GM21528 (cell line): ENCODE measurements around the gene RNF144A.
"Not testable (repeated sequence)": the region's sequence is repeated elsewhere in the genome, so short reads cannot be mapped to it uniquely, and the experiment has no call there.

Experiments
- ATAC-seq: cut with Tn5 transposase; IDR thresholded peaks from one replicate; pipeline ENCODE4 v1.9.1; 2021; ENCODE audit warnings: mild to moderate bottlenecking, moderate library complexity; ENCODE audit not compliant: unreplicated experiment, low FRiP score

Gene RNF144A

DNA sequence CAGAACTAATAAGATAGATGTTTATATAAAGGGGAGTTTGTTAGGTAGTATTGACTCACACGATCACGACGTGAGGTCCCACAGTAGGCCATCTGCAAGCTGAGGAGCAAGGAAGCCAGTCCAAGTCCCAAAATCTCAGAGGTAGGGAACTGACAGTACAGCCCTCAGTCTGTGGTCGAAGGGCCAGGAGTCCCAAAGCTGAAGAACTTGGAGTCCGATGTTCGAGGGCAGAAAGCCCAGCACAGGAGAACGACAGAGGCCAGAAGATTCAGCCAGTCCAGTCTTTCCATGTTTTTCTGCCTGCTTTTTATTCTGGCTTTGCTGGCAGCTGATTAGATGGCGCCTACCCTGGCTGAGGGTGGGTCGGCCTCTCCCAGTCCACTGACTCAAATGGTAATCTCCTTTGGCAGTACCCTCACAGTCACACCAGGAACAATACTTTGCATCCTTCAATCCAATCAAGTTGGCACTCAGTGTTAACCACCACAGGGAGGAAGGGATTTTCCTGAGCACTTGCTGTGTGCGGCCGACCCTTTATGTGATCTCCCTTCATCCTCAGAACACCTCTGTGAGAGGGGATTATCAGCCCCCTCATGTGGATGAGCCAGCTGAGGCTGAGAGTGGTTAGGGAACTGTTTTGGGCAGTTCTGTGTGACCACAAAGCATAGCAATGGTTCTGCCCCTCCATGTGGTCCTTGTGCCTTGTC lies 78.3 kb downstream of the RNF144A start:
- no peak for ATAC-seq

GRCh38 chr2:6999211-6999877 lies 82.1 kb downstream of the RNF144A start:
- ATAC-seq = peak; percentile 89

GRCh38 chr2:7001395-7001794 lies 84.2 kb downstream of the RNF144A start:
- ATAC-seq = not testable (repeated sequence)

- ATAC-seq = no peak
Observed at GRCh38 chr2:7003895-7004294, 86.7 kb downstream of the RNF144A start.

DNA sequence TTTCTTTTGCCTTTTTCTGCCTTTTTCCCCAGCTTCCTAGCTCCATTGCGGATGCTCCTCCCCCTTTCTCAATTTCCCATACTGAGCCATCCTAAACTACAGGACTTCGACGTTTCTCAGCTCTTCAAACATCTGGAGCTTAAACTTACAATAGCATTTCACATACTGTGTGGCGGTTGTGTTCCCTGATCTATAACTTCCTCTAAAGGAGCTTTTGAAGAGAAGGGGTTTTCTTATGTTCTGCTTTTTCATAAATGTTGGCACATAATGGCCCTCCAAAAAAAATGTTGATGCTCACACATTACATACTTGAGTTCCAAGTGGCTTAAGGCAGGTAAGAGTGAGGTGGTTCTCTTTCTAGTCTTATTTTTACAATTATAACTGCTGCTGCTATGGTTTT lies 87.4 kb downstream of the RNF144A start:
- no peak for ATAC-seq

DNA sequence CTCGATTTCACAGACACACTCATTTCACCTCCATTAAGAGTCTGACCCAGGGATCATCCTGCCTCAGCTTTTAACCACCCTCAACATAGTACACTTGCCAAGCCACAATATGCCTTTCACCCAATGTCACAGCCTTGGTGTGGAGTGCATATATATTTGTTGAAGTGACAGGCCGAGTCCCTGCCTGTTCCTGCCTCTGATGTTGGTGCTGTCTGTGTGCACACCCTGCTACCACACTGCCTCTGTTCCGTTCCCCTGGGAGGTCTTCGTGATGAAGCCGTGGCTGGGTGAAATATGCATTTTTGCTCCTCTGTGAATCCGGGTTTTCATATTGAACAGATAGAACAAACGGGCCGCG lies 90.3 kb downstream of the RNF144A start:
- ATAC-seq = no peak

GRCh38 chr2:7007846-7008741 lies 90.9 kb downstream of the RNF144A start:
- no peak for ATAC-seq

GRCh38 chr2:7009207-7009911 lies 92.1 kb downstream of the RNF144A start:
- ATAC-seq = no peak

GRCh38 chr2:7010391-7011054 lies 93.3 kb downstream of the RNF144A start:
- no peak for ATAC-seq

DNA sequence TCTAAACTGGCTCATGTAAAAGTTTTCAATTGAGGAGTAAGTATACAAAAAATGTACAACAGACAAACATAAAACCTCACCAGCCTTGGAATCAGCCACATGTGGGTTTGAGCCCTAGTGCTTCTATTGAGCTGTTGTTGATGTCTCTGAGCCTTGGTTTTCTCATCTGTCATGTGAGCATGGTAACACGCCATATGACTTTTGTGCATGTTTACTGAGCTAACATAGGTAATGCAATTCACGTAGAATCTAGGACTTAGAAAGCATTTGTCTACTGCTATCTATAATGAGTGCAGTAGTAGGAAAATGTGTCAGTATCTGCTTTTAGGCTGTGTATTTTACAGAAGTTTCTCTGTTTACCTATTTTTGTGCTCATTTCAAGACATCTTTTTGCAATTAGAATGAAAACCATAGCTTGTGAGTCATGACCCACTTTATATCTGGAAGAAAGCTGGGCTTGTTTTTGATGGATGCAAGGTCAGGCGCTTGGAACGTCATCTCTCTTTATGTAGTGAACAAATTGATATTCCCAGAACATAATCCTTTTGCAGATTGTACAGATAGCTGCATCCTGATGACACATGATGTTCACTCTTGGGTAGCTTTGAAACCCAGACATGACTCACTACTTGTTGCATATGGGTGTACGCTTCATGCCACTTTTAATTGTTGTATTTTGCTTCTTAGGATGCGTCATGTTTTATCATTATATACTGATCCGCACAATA lies 94.3 kb downstream of the RNF144A start:
- ATAC-seq = no peak

DNA sequence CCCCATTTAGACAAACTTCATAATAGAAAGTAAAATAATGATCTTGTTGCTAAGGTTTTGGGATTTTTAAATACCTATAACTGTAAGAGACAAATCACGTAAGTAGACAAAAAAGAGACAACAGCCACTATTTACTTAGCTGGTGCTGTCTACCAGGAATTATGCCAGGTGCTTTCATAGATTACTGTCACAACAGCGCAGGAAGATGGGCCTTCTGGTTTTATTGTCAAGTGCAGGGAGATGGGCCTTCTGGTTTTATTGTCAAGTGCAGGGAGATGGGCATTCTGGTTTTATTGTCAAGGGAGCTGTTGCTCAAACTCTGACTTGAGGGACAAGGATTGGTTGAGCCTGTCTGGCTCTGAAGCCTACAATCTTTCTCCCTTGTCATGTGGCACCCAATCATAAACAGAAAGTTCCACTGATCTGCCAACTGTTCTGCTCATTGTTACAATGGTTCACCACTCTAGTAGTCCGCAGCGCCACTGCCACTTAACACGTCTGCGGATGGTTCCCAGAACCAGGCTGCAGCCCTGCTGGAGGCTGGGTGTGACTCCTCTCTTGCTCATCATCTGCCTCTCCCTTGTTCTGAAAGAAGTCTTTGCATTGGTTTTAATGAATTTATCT lies 95.0 kb downstream of the RNF144A start:
- no peak for ATAC-seq

DNA sequence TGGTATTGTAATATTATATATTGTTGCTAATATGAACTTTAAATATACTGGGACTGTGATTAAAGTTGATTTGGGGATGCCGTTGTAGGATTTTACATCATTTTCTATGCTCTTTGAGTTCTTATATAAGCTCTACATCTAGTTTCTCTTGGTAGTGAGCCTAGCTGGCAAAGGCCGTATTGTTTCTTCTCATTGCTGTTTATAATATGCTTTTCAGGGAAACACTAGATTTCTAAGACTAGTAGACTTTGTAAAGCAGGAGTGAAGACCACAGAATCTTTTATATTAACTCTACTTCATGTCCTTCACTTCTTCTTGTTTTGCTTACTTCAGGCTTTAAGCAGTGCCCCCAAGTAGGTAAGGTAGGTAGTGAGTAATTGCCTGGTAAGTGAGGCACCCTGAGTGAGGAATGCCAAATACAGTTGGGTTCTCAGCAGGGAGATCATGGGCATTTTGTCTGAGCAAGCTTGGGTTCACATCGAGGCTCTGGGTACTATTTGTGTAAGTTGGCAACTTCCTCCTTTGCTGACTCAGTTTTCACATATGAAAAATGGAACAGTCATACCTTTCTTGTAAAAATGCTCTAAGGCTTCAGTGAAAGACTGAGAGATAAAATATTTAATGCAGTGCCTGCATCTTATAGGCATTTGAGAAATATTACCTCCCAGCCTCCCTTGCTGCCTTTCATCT lies 96.4 kb downstream of the RNF144A start:
- no peak for ATAC-seq

DNA sequence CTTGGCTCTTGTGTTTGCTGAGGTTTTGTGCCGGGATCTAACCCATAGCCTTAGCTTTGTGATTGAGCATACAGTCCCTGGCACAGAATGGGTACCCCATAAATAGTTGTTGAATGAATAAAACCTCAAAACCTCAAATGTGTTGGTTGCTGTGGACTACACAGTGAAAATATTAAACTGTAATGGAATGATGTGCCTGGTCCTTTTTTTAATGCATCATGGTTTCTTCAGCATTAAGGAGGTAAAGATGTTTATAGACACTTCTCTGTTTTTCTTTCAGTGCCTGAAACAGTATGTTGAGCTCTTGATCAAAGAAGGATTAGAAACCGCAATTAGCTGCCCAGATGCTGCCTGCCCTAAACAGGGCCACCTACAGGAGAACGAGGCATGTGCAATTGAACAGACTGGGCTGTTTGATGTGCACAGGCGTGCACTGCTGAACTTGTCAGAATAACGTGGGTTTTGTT lies 97.0 kb downstream of the RNF144A start:
- ATAC-seq = no peak

GRCh38 chr2:7015007-7015950 lies 98.1 kb downstream of the RNF144A start:
- no peak for ATAC-seq

DNA sequence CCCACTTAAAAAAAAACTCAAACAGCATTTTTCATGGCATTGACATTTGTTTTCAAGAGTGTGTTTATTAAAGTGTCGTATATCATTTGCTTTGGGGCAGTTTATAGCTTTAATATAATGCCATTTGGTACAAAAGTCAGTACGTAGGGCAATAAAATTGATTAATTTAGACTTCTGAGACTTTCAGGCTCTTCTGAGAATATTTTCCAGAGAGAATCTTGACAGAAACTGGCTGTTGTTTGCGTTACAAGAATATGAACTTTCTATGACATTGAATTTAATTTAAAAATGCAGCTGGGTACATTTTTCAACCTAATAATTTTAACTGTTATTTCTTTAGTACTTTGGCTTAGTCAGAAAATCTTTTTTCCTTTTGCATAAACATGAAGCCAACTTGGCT lies 98.9 kb downstream of the RNF144A start:
- no peak for ATAC-seq

DNA sequence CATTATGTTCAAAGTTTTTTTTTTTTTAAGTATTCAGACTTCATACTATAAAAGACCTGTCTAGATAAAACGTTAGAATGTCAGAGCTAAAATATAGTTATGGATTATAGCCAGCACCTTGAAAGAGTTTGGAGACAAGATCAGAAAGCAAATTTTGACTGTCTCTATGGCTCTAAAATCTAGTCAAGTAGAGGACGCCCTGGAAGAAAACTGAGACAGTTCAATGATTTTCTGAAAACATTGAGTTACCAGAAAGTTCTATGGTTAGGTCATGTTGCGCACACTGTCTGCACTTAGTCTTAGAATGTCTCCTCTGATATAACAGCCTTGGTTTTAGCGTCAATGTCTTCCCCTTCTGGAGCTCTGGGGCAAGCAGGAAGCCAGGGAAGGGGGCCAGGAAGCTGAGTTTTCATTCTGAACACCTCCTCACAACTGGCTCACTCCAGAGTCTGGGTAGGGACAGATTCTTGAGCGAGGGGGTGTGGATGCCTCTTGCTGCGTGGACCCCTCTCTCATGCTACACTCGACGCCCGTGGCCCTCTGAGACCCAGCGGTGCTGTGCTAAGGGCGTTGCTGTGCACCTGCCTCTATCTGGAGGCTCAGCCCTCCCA lies 99.5 kb downstream of the RNF144A start:
- ATAC-seq = no peak
